NCI-H1105 treated with DMSO at 0.1 percent for 48 hours (cell line): ENCODE measurements around the gene BICRA.
A peak's percentile ranks its signal among the peaks of the same experiment; 100 is the strongest.
"Not testable (repeated sequence)": the region's sequence is repeated elsewhere in the genome, so short reads cannot be mapped to it uniquely, and the experiment has no call there.

Experiments used
- DNase-seq: peaks from one replicate; lab custom pipeline; 2025; lab: John Stamatoyannopoulos, UW

Gene BICRA

GRCh38 chr19:47631681-47632446 is 22.9 kb downstream of the BICRA start:
- no peak for DNase-seq

GRCh38 chr19:47633517-47633916 is 24.6 kb downstream of the BICRA start:
- DNase-seq: peak; percentile 84

- DNase-seq: peak; percentile 74
These were observed 25.1 kb downstream of the BICRA start for GRCh38 chr19:47633996-47634395.

GRCh38 chr19:47635152-47635754 is 26.3 kb downstream of the BICRA start:
- not testable (repeated sequence) for DNase-seq

GRCh38 chr19:47637550-47637949 is 28.6 kb downstream of the BICRA start:
- no peak for DNase-seq

GRCh38 chr19:47641891-47642485 is 33.1 kb downstream of the BICRA start:
- peak; percentile 36 for DNase-seq

- DNase-seq: no peak
These were observed 34.3 kb downstream of the BICRA start for GRCh38 chr19:47643281-47643680.

GRCh38 chr19:47644199-47644598 is 35.3 kb downstream of the BICRA start:
- DNase-seq: no peak

- DNase-seq: peak; percentile 57
These were observed 36.0 kb downstream of the BICRA start for GRCh38 chr19:47644743-47645482.

- DNase-seq: no peak
These were observed 38.0 kb downstream of the BICRA start for GRCh38 chr19:47646924-47647323.

- DNase-seq: no peak
These were observed 40.7 kb downstream of the BICRA start for GRCh38 chr19:47649588-47649987.

GRCh38 chr19:47650700-47651099 is 41.8 kb downstream of the BICRA start:
- DNase-seq: no peak

GRCh38 chr19:47651132-47651531 is 42.2 kb downstream of the BICRA start:
- DNase-seq: no peak

- DNase-seq: no peak
These were observed 42.8 kb downstream of the BICRA start for GRCh38 chr19:47651691-47652090.

- peak; percentile 1 for DNase-seq
These were observed 43.4 kb downstream of the BICRA start for GRCh38 chr19:47652285-47652684.

GRCh38 chr19:47653856-47654255 is 44.9 kb downstream of the BICRA start:
- DNase-seq: no peak

GRCh38 chr19:47657719-47658118 is 48.8 kb downstream of the BICRA start:
- DNase-seq: no peak

GRCh38 chr19:47658431-47659348 is 49.8 kb downstream of the BICRA start:
- no peak for DNase-seq

GRCh38 chr19:47660435-47660832 is 51.5 kb downstream of the BICRA start:
- DNase-seq: no peak

GRCh38 chr19:47661161-47661560 is 52.2 kb downstream of the BICRA start:
- DNase-seq: no peak

GRCh38 chr19:47661611-47662010 is 52.7 kb downstream of the BICRA start:
- no peak for DNase-seq
